Cardiac fibroblast (primary cell): Measurements from ENCODE around the gene FRMD4B.
"Not testable (repeated sequence)": the region's sequence is repeated elsewhere in the genome, so short reads cannot be mapped to it uniquely, and the experiment has no call there.

ENCODE experiments used
- DNase-seq, 2 donors: peaks; one replicate each; pipeline versions ENCODE4 v3.0.0 to v3.0.0-alpha.2; 2010; ENCODE audit warnings: low read depth in 2 of 2
- H3K4me3 ChIP-seq, 2 donors: replicated peaks in 1 of 2; 1 replicate in 1 of 2; 2 replicates in 1 of 2; pipeline ENCODE4 v1.5.1; 2011; ENCODE audit warnings: low read depth in 2 of 2, low read length in 2 of 2, mild to moderate bottlenecking in 2 of 2, moderate library complexity in 1 of 2
- CTCF ChIP-seq: IDR thresholded peaks from one replicate; pipeline ENCODE4 v1.5.1; 2011; ENCODE audit warnings: low read depth, mild to moderate bottlenecking, low read length, inconsistent platforms

The FRMD4B gene

DNA sequence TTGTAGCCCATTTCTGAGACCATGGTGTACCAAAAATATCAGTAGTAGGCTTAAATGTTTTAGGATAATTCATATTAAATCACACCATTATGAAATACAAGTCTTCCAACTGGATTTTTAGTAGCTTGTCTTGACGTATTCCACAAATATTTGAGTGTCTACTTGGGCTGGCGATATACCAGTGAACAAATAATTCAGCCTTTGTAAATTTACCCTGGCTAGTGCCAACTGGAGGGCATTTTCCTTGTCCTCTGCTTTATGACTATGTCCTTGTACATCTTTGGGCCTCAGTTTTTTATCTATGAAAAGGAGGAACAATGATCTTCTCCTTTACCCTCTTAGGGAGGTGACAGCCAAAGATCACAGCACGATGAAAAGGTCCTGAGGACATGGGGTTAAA lies 114.8 kb downstream of the FRMD4B start:
- no peak for DNase-seq
- no peak overlapping the region for H3K4me3 ChIP-seq
- no peak for TF ChIP-seq CTCF

- no peak for DNase-seq
- H3K4me3 ChIP-seq = no peak overlapping the region
- TF ChIP-seq CTCF = no peak
Measured at GRCh38 chr3:69266585-69266984, 119.3 kb downstream of the FRMD4B start.

- not testable (repeated sequence) for H3K4me3 ChIP-seq, DNase-seq
Measured at GRCh38 chr3:69266071-69266470, 119.8 kb downstream of the FRMD4B start.

DNA sequence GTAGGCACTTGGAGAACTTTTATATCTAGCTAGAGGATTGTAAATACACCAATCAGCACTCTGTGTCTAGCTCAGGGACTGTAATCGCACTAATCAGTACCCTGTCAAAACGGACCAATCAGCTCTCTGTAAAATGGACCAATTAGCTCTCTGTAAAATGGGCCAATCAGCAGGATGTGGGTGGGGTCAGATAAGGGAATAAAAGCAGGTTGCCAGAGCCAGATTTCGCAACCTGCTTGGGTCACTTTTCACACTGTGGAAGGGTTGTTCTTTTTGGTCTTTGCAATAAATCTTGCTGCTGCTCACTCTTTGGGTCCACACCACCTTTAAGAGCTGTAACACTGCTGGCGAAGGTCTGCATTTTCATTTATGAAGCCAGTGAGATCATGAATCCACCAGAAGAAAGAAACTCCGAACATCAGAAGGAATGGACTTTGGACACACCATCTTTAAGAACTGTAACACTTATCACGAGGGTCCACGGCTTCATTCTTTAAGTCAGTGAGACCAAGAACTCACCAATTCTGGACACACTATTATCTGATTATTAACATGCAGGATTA lies 125.0 kb downstream of the FRMD4B start:
- not testable (repeated sequence) for H3K4me3 ChIP-seq
- DNase-seq = peak in 1 of 2 donors; percentile 8

DNA sequence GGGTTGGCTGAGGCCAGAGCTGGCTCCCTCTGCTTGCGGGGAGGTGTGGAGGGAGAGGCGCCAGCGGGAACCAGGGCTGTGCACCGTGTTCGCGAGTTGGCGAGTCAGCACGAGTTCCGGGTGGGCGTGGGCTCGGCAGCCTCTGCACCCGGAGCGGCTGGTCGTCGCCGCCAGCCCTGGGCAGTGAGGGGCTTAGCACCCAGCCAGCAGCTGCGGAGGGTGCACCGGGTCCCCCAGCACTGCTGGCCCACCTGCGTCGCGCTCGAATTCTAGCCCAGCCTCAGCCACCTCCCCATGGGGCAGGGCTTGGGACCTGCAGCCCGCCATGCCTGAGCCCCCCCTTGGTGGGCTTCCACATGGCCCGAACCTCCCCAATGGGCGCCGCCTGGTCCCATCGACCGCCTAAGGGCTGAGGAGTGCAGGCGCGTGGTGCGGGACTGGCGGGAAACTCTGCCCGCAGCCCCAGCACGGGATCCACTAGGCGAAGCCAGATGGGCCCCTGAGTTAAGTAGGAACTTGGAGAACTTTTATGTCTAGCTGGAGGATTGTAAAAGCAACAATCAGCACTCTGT lies 125.6 kb downstream of the FRMD4B start:
- no peak for TF ChIP-seq CTCF
- DNase-seq = no peak

DNA sequence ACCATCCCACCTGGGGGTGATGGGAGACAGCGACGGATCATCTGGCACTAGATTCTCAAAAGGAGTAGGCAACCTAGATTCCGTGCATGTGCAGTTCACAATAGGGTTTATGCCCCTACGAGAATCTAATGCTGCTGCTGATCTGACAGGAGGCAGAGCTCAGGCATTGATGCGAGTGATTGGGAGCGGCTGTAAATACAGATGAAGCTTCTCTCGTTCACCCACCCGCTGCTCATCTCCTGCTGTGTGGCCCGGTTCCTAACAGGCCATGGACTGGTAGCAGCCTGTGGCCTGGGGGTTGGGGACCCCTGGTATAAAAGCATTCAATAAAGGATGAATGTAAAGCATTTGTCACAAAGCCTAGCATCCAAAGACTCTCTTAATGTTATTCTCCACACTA lies 126.8 kb downstream of the FRMD4B start:
- TF ChIP-seq CTCF = no peak
- no peak overlapping the region for H3K4me3 ChIP-seq
- no peak for DNase-seq

More for the DNA sequence above, 125.6 kb downstream of the FRMD4B start:
- H3K4me3 ChIP-seq = no peak overlapping the region

DNA sequence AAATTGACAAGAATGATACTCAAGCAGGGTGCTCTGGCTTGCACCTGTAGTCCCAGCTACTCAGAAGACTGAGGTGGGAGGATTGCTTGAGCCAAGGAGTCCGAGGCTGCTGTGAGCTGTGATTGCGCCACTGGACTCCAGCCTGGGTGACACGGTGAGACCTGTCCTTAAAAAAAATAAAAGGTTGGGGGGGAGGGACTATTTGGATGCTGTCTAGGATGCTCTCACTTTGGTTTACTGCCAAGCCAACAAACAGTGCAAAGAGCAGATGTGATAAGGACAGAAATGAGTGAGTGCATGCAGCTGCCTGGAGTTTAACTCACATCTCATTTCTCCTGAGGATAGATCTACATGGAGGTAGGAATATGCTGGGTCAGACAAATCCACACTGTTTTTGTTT lies 130.0 kb downstream of the FRMD4B start:
- TF ChIP-seq CTCF = no peak
- H3K4me3 ChIP-seq = no peak overlapping the region
- no peak for DNase-seq

DNA sequence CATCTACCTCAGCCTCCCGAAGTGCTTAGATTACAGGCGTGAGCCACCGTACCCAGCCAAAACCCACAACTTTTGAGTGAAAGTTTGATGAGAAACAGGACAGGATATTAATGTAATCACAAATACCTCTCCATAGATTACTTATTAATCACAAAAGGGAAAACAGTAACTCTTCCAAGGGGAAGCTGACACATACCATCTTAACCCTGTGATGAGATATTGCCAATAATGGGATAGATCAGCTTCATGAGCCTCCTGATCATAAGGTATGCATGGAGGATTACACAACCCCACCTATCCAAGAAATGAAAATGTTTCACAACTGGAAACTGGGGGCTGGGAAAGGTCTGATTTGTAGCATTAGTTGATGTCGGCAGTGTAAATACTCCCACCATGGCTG lies 131.5 kb downstream of the FRMD4B start:
- TF ChIP-seq CTCF = no peak
- no peak for DNase-seq
- H3K4me3 ChIP-seq = no peak overlapping the region
